Calu3 (cell line): Measurements from ENCODE around the gene CTNNA2. TPM values are rescaled to one million over a fixed set of nuclear protein-coding genes. Genes with fewer than 3 reads are reported as not detected.

Source experiments
- BruUV-seq: library from RNA; stranded (reverse); fragments of 400-500 nt; replicated peaks from 2 replicates; lab custom pipeline; 2021; lab: Mats Ljungman, UMichigan
- CTCF ChIA-PET: fragments of 300-600 bp; sonication (Branson Sonifier 250); formaldehyde crosslinking; loops from one replicate; lab custom pipeline; 2022; ENCODE audit warnings: antibody characterized with exemption; lab: Charles Lee
- DNase-seq: peaks from one replicate; pipeline ENCODE4 v3.0.0; 2022
- H3K27ac Mint-ChIP-seq: one replicate; pipeline ENCODE4 v1.8.0; 2022; ENCODE audit warnings: mixed read lengths; ENCODE audit not compliant: unreplicated experiment
- H3K27me3 Mint-ChIP-seq: one replicate; pipeline ENCODE4 v1.8.0; 2022; ENCODE audit warnings: mixed read lengths; ENCODE audit not compliant: unreplicated experiment
- H3K36me3 Mint-ChIP-seq: one replicate; pipeline ENCODE4 v1.8.0; 2022; ENCODE audit warnings: mild to moderate bottlenecking, moderate library complexity, mixed read lengths; ENCODE audit not compliant: insufficient read depth, unreplicated experiment
- H3K4me1 Mint-ChIP-seq: one replicate; pipeline ENCODE4 v1.8.0; 2022; ENCODE audit warnings: mild to moderate bottlenecking, low read depth, mixed read lengths; ENCODE audit not compliant: unreplicated experiment
- H3K4me3 Mint-ChIP-seq: one replicate; pipeline ENCODE4 v1.8.0; 2022; ENCODE audit warnings: mild to moderate bottlenecking, low read depth, moderate library complexity, mixed read lengths; ENCODE audit not compliant: unreplicated experiment
- H3K9me3 Mint-ChIP-seq: one replicate; pipeline ENCODE4 v1.8.0; 2022; ENCODE audit warnings: low read depth, mixed read lengths; ENCODE audit not compliant: unreplicated experiment
- CTCF ChIP-seq: fragments of 200-600 bp; IDR thresholded peaks from one replicate; pipeline ENCODE4 v1.8.0; 2022; ENCODE audit warnings: antibody characterized with exemption; ENCODE audit not compliant: unreplicated experiment
- intact Hi-C: fragments of 100-400 bp; cut with micrococcal nuclease; formaldehyde crosslinking; loops from one replicate; pipeline ENCODE4 v1.10.0; 2022; ENCODE audit not compliant: unreplicated experiment
- total RNA-seq: library from RNA; stranded (reverse); gene quantifications from 2 replicates; pipeline ENCODE4 v1.2.3, GENCODE V29; 2022

The CTNNA2 gene
- total RNA-seq, 1 experiment from 2014 or later = not detected

- Mint-ChIP-seq H3K27ac (no peak overlapping the region), H3K27me3 (no peaks in the 10 kb centered on the region), H3K36me3 (no peaks in the 10 kb centered on the region), H3K4me3 (no peak overlapping the region), H3K4me1 (no peaks in the 10 kb centered on the region), H3K9me3 (peaks cover 9% of the 10 kb centered on the region)
- no TSS peak for BruUV-seq
- CTCF ChIA-PET = no interaction called here
- intact Hi-C loops = no loop called here
- TF ChIP-seq CTCF = no peak
- no peak for DNase-seq
Observed at GRCh38 chr2:79770926-79771325, 258.1 kb downstream of the CTNNA2 start.

DNA sequence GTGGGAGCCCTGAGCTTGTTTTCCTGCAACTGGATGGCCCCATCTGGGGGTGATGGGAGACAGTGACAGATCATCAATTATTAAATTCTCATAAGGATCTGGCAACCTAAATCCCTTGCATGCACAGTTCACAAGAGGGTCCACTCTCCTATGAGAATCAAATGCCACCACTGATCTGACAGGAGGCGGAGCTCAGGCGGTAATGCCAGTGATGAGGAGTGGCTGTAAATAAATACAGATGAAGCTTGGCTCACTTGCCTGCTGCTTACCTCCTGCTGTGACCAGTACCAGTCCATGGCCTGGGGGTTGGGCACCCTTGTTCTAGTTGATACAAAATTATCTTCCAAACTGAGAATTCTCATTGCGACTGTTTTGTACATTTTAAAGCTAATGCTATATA lies 258.6 kb downstream of the CTNNA2 start:
- no peaks in the 10 kb centered on the region for H3K27me3 Mint-ChIP-seq
- intact Hi-C loops = no loop called here
- H3K4me3 Mint-ChIP-seq = no peak overlapping the region
- CTCF ChIA-PET = no interaction called here
- DNase-seq = no peak
- no peaks in the 10 kb centered on the region for H3K4me1 Mint-ChIP-seq
- no peak for TF ChIP-seq CTCF
- no TSS peak for BruUV-seq
- H3K9me3 Mint-ChIP-seq = peaks cover 7% of the 10 kb centered on the region
- H3K36me3 Mint-ChIP-seq = no peaks in the 10 kb centered on the region
- no peak overlapping the region for H3K27ac Mint-ChIP-seq

- Mint-ChIP-seq H3K27me3 (no peaks in the 10 kb centered on the region), H3K4me1 (no peaks in the 10 kb centered on the region), H3K27ac (no peak overlapping the region), H3K4me3 (no peak overlapping the region), H3K9me3 (peaks cover 9% of the 10 kb centered on the region), H3K36me3 (no peaks in the 10 kb centered on the region)
- no peak for TF ChIP-seq CTCF
- no peak for DNase-seq
- CTCF ChIA-PET = no interaction called here
- BruUV-seq = no TSS peak
- intact Hi-C loops = no loop called here
Observed at GRCh38 chr2:79774016-79774415, 261.2 kb downstream of the CTNNA2 start.

DNA sequence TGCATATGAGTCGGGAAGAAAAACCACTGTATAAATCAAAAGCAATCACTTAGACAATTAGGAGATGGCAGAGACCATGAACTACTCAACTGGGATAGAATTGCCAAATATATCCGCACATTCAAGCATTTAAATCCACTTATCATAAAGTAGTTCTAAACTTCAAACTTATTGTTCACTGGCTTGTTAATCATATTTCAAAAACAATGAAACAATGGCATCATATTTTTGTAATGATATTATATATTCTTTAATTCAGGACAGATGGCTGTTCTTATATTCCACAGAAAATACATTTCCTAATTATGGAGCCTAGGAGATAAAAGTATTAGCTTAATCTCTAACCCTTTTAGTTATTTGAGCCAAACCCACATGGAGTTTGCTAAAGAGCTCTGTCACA lies 263.6 kb downstream of the CTNNA2 start:
- BruUV-seq = no TSS peak
- H3K4me1 Mint-ChIP-seq = no peaks in the 10 kb centered on the region
- DNase-seq = no peak
- H3K27ac Mint-ChIP-seq = no peak overlapping the region
- H3K4me3 Mint-ChIP-seq = no peak overlapping the region
- intact Hi-C loops = no loop called here
- no peaks in the 10 kb centered on the region for H3K27me3 Mint-ChIP-seq
- no peaks in the 10 kb centered on the region for H3K36me3 Mint-ChIP-seq
- TF ChIP-seq CTCF = no peak
- H3K9me3 Mint-ChIP-seq = peaks cover 9% of the 10 kb centered on the region
- CTCF ChIA-PET = no interaction called here

DNA sequence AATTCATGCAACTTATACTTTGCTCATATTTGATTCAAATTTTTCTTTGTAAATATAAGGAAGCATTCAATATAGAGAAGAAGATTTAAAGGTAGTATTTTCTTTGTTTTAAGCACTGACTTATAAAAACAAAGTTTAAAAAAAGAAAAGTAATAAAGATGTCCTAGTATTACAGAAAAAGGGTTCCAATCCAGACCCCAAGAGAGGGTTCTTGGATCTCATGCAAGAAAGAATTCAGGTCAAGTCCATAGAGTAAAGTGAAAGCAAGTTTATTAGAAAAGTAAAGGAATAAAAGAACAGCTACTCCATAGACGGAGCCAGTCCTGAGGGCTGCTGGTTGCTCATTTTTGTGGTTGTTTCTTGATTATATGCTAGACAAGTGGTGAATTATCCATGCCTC lies 267.9 kb downstream of the CTNNA2 start:
- CTCF ChIA-PET = no interaction called here
- H3K9me3 Mint-ChIP-seq = peaks cover 16% of the 10 kb centered on the region
- intact Hi-C loops = no loop called here
- BruUV-seq = no TSS peak
- no peak overlapping the region for H3K27ac Mint-ChIP-seq
- H3K4me3 Mint-ChIP-seq = no peak overlapping the region
- TF ChIP-seq CTCF = no peak
- no peak for DNase-seq
- no peaks in the 10 kb centered on the region for H3K36me3 Mint-ChIP-seq
- H3K4me1 Mint-ChIP-seq = no peaks in the 10 kb centered on the region
- no peaks in the 10 kb centered on the region for H3K27me3 Mint-ChIP-seq
